Loucy (cell line): ENCODE measurements around the gene BEST3.

Source experiments
- CTCF ChIP-seq: fragments of 200-600 bp; sonication (generic); conservative IDR thresholded peaks from 2 replicates; pipeline ENCODE4 v1.5.1; 2014; ENCODE audit warnings: mild to moderate bottlenecking, antibody characterized with exemption, low read length
- EZH2phosphoT487 ChIP-seq: fragments of 200-600 bp; IDR thresholded peaks from 2 replicates; pipeline ENCODE4 v1.6.1; 2018; ENCODE audit warnings: antibody characterized with exemption, mild to moderate bottlenecking, moderate library complexity, borderline replicate concordance

- TF ChIP-seq CTCF (peak; percentile 54), EZH2phosphoT487 (no peak)
These were observed 39.5 kb upstream of the BEST3 start, which contains the start of gene RAB3IP for GRCh38 chr12:69738351-69739286.
